Panc1 (cell line): ENCODE results near the gene C19orf44. TPM values are rescaled to one million over a fixed set of nuclear protein-coding genes. Genes with fewer than 3 reads are reported as not detected.

Experiments used
- ATAC-seq: fragments of 200-7000 bp; cut with Tn5 transposase; 2 replicates; pipeline ENCODE4 v1.9.1; 2020; ENCODE audit warnings: mild to moderate bottlenecking, moderate library complexity
- BruUV-seq: library from RNA; stranded (reverse); fragments of 400-500 nt; replicated peaks from 2 replicates; lab custom pipeline; 2021; lab: Mats Ljungman, UMichigan
- CTCF ChIA-PET: fragments of 300-600 bp; sonication (Branson Sonifier 250); formaldehyde crosslinking; loops from one replicate; lab custom pipeline; 2022; ENCODE audit warnings: antibody characterized with exemption; lab: Charles Lee
- POLR2A ChIA-PET: fragments of 300-600 bp; sonication (Branson Sonifier 250); formaldehyde crosslinking; loops from one replicate; lab custom pipeline; 2022; ENCODE audit warnings: antibody characterized with exemption; lab: Charles Lee
- DNase-seq: peaks from one replicate; pipeline ENCODE4 v3.0.0-alpha.2; 2010; ENCODE audit warnings: low read depth, low spot score
- H3K27ac ChIP-seq: 2 replicates; pipeline ENCODE4 v1.5.1; 2011; ENCODE audit warnings: mild to moderate bottlenecking, low read length, inconsistent platforms
- H3K27me3 ChIP-seq: fragments of 200-500 bp; sonication (Bioruptor generic); 2 replicates; pipeline ENCODE4 v1.6.0; 2014; ENCODE audit warnings: low read length, inconsistent platforms; ENCODE audit not compliant: control insufficient read depth, insufficient read depth
- H3K36me3 ChIP-seq: fragments of 200-500 bp; sonication (Bioruptor generic); 2 replicates; pipeline ENCODE4 v1.5.1; 2014; ENCODE audit warnings: inconsistent platforms, mild to moderate bottlenecking, low read length, moderate library complexity; ENCODE audit not compliant: control insufficient read depth, insufficient read depth
- H3K4me1 ChIP-seq: 2 replicates; pipeline ENCODE4 v1.5.1; 2011; ENCODE audit warnings: inconsistent platforms, mild to moderate bottlenecking, low read length, moderate library complexity; ENCODE audit not compliant: control insufficient read depth, insufficient read depth
- H3K4me3 ChIP-seq, 2 experiments: 2 replicates each; pipeline ENCODE4 v1.5.1; 2011 to 2012; ENCODE audit warnings: low read depth in 2 of 2, low read length in 2 of 2, mild to moderate bottlenecking in 2 of 2, inconsistent platforms in 1 of 2, moderate library complexity in 1 of 2
- H3K9me3 ChIP-seq: fragments of 200-500 bp; sonication (Bioruptor generic); 2 replicates; pipeline ENCODE4 v1.5.1; 2014; ENCODE audit warnings: low read depth, mild to moderate bottlenecking, inconsistent platforms, low read length, moderate library complexity; ENCODE audit not compliant: control insufficient read depth, insufficient read depth
- POLR2AphosphoS5 ChIP-seq: IDR thresholded peaks from 2 replicates; pipeline ENCODE4 v1.6.1; 2012; ENCODE audit warnings: mild to moderate bottlenecking, low read depth, low read length, moderate library complexity
- SIN3A ChIP-seq: IDR thresholded peaks from 2 replicates; pipeline ENCODE4 v1.6.1; 2012; ENCODE audit warnings: low read depth, mild to moderate bottlenecking, low read length, moderate library complexity, borderline replicate concordance; ENCODE audit not compliant: insufficient read depth
- TCF7L2 ChIP-seq: IDR thresholded peaks from 2 replicates; pipeline ENCODE4 v1.6.1; 2011; ENCODE audit warnings: mild to moderate bottlenecking, low read depth, low read length, inconsistent platforms
- in situ Hi-C: cut with HindIII; loops from 2 replicates; pipeline ENCODE4 v1.10.0; 2016; ENCODE audit warnings: low sequenced_read_pairs, low pct_unique_long_range_greater_than_20kb
- intact Hi-C: fragments of 100-400 bp; cut with micrococcal nuclease; formaldehyde crosslinking; loops from one replicate; pipeline ENCODE4 v1.10.0; 2022; ENCODE audit not compliant: unreplicated experiment
- total RNA-seq: library from RNA; stranded (reverse); gene quantifications from one replicate; pipeline ENCODE4 v1.2.1, GENCODE V29; 2021; ENCODE audit not compliant: unreplicated experiment
- TF ChIP-seq, protein P1 (sequence below): fragments of 450-650 bp; IDR thresholded peaks from 2 replicates; pipeline ENCODE4 v1.5.1; 2017; ENCODE audit warnings: mild to moderate bottlenecking
- TF ChIP-seq, protein P2 (sequence below), 2 experiments: IDR thresholded peaks; 2 replicates each; pipeline ENCODE4 v1.6.1; 2011 to 2012; ENCODE audit warnings: low read depth in 2 of 2, control low read depth in 1 of 2, low read length in 1 of 2, mild to moderate bottlenecking in 1 of 2, moderate library complexity in 1 of 2; ENCODE audit not compliant: insufficient read depth in 1 of 2

C19orf44 gene
- total RNA-seq, 1 experiment from 2014 or later = 4.4 TPM

DNA sequence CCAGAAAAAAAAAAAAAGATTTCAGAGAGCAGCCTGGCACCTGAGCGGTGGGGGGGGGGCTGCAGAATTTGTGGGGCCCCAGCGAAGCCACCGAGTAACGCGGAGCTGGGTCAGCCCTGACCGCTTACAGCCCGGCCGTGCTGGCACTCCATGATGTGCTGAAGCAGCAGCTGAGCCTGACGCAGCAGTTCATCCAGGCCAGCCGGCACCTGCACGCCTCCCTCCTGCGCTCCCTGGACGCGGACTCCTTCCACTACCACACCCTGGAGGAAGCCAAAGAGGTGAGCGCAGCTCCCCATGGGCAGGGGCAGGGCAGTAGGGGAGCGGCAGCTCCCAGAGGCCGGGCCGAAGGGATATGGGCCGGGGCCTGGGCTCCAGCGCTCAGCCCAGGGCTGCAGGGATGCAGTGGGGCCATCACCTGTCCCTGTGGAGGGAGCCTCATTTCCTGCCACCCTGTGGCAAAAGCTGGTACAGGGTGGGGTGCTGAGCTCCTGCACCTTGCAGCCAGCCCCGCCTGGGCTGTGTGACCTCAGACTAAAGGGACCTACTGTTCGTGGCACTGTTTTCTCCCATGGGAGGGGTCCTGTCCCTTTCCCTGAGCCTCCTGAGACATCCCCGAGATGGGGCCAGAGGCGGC is 18.3 kb downstream of the C19orf44 start:
- TF ChIP-seq TCF7L2 = no peak
- TF ChIP-seq POLR2AphosphoS5 = no peak
- TF ChIP-seq, protein P1, sequence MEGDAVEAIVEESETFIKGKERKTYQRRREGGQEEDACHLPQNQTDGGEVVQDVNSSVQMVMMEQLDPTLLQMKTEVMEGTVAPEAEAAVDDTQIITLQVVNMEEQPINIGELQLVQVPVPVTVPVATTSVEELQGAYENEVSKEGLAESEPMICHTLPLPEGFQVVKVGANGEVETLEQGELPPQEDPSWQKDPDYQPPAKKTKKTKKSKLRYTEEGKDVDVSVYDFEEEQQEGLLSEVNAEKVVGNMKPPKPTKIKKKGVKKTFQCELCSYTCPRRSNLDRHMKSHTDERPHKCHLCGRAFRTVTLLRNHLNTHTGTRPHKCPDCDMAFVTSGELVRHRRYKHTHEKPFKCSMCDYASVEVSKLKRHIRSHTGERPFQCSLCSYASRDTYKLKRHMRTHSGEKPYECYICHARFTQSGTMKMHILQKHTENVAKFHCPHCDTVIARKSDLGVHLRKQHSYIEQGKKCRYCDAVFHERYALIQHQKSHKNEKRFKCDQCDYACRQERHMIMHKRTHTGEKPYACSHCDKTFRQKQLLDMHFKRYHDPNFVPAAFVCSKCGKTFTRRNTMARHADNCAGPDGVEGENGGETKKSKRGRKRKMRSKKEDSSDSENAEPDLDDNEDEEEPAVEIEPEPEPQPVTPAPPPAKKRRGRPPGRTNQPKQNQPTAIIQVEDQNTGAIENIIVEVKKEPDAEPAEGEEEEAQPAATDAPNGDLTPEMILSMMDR = no peak
- TF ChIP-seq SIN3A = no peak
- TF ChIP-seq, protein P2, sequence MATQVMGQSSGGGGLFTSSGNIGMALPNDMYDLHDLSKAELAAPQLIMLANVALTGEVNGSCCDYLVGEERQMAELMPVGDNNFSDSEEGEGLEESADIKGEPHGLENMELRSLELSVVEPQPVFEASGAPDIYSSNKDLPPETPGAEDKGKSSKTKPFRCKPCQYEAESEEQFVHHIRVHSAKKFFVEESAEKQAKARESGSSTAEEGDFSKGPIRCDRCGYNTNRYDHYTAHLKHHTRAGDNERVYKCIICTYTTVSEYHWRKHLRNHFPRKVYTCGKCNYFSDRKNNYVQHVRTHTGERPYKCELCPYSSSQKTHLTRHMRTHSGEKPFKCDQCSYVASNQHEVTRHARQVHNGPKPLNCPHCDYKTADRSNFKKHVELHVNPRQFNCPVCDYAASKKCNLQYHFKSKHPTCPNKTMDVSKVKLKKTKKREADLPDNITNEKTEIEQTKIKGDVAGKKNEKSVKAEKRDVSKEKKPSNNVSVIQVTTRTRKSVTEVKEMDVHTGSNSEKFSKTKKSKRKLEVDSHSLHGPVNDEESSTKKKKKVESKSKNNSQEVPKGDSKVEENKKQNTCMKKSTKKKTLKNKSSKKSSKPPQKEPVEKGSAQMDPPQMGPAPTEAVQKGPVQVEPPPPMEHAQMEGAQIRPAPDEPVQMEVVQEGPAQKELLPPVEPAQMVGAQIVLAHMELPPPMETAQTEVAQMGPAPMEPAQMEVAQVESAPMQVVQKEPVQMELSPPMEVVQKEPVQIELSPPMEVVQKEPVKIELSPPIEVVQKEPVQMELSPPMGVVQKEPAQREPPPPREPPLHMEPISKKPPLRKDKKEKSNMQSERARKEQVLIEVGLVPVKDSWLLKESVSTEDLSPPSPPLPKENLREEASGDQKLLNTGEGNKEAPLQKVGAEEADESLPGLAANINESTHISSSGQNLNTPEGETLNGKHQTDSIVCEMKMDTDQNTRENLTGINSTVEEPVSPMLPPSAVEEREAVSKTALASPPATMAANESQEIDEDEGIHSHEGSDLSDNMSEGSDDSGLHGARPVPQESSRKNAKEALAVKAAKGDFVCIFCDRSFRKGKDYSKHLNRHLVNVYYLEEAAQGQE (IDR thresholded peaks at IDR 0.05; ENCODE audit: insufficient read depth in 1 of 2, low read depth in 2 of 2, low read length in 1 of 2) = no peak
- peak; percentile 31; the same call in 1 of the 2 replicates for ATAC-seq
- Histone ChIP-seq H3K4me3 (no peak overlapping the region), H3K27me3 (no peaks in the 10 kb centered on the region), H3K36me3 (no peaks in the 10 kb centered on the region; the same call in 1 of the 2 replicates), H3K27ac (no peak overlapping the region), H3K9me3 (no peaks in the 10 kb centered on the region), H3K4me1 (no peaks in the 10 kb centered on the region)
- ChIA-PET CTCF (no interaction called here), POLR2A (no interaction called here)
- DNase-seq = no peak
- BruUV-seq = no TSS peak
- intact Hi-C loops = no loop called here
- in situ Hi-C loops = no loop called here

DNA sequence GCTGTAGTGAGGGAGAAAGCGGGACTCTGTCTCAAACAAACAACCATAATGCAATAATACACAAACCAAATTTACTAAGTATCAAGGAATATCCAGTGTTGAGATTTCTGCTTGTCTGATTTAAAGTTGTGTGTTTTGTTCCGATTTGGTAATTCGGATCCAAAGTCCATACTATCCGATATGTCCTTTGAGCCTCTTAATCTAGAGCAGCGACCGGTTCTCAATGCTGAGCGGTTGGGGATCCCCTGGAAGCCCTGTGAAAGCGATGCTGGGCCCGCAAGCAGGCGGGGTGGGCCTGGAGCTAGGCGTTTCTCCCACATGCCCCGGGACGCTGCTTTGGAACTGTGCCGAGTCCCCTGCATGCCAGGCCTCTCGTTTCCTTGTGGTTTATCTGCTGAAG is 20.2 kb downstream of the C19orf44 start:
- no peaks in the 10 kb centered on the region for H3K4me1 ChIP-seq
- no peaks in the 10 kb centered on the region; the same call in 1 of the 2 replicates for H3K36me3 ChIP-seq
- no peak overlapping the region for H3K27ac ChIP-seq
- no peak for DNase-seq
- no peak overlapping the region for H3K4me3 ChIP-seq
- CTCF ChIA-PET = no interaction called here
- no peaks in the 10 kb centered on the region for H3K9me3 ChIP-seq
- in situ Hi-C loops = no loop called here
- TF ChIP-seq, protein P2 (IDR thresholded peaks at IDR 0.05; ENCODE audit: insufficient read depth in 1 of 2, low read depth in 2 of 2, low read length in 1 of 2) = no peak
- TF ChIP-seq SIN3A (no peak), POLR2AphosphoS5 (no peak), TCF7L2 (no peak)
- TF ChIP-seq, protein P1 = no peak
- no peak for ATAC-seq
- no peaks in the 10 kb centered on the region for H3K27me3 ChIP-seq
- BruUV-seq = no TSS peak
- POLR2A ChIA-PET = no interaction called here
- intact Hi-C loops = no loop called here
